Esophagus muscularis mucosa (tissue), 4 donors: ENCODE data around the gene FGD5. TPM values are rescaled to one million over a fixed set of nuclear protein-coding genes. Genes with fewer than 3 reads are reported as not detected.

Source experiments
- DNase-seq: peaks from one replicate; pipeline ENCODE4 v3.0.0-alpha.2; 2017; ENCODE audit errors: extremely low spot score
- H3K27ac ChIP-seq, 4 donors: fragments of 200-600 bp; sonication (generic); replicated peaks in 1 of 4; 1 replicate in 3 of 4; 2 replicates in 1 of 4; pipeline ENCODE4 v1.5.1; 2016 to 2019; ENCODE audit warnings: mild to moderate bottlenecking in 1 of 4
- H3K27me3 ChIP-seq, 4 donors: fragments of 200-600 bp; sonication (generic); one replicate each; pipeline versions ENCODE4 v1.5.1 to v1.6.0; 2016 to 2019
- H3K36me3 ChIP-seq, 4 donors: fragments of 200-600 bp; sonication (generic); one replicate each; pipeline ENCODE4 v1.5.1; 2016 to 2019
- H3K4me1 ChIP-seq, 4 donors: fragments of 200-600 bp; sonication (generic); one replicate each; pipeline ENCODE4 v1.5.1; 2016 to 2019
- H3K4me3 ChIP-seq, 4 donors: fragments of 200-600 bp; sonication (generic); 1 replicate in 2 of 4; 2 replicates in 2 of 4; pipeline ENCODE4 v1.5.1; 2016 to 2019; ENCODE audit warnings: mild to moderate bottlenecking in 4 of 4, moderate library complexity in 1 of 4
- H3K9me3 ChIP-seq, 4 donors: fragments of 200-600 bp; sonication (generic); 1 replicate in 3 of 4; 2 replicates in 1 of 4; pipeline ENCODE4 v1.5.1; 2016 to 2019
- EP300 ChIP-seq: sonication (generic); formaldehyde crosslinking; IDR thresholded peaks from one replicate; pipeline ENCODE4 v1.6.1; 2017; ENCODE audit warnings: antibody characterized with exemption
- POLR2A ChIP-seq: fragments of 450-650 bp; IDR thresholded peaks from one replicate; pipeline ENCODE4 v1.6.1; 2017; ENCODE audit warnings: antibody characterized with exemption, moderate library complexity, mild to moderate bottlenecking, low read depth
- POLR2AphosphoS5 ChIP-seq, 2 donors: sonication (generic); formaldehyde crosslinking; IDR thresholded peaks; one replicate each; pipeline ENCODE4 v1.6.1; 2017; ENCODE audit warnings: antibody characterized with exemption in 2 of 2
- WGBS: methylation state at CpG from one replicate; pipeline ENCODE4 v1.1.5; 2018; 5-methylcytosine and 5-hydroxymethylcytosine counted together
- intact Hi-C: fragments of 100-400 bp; cut with DNase I; formaldehyde crosslinking; loops from one replicate; pipeline ENCODE4 v1.15.1; 2023
- total RNA-seq, 4 donors: library from RNA; depleted of rRNA; stranded (reverse); fragments of >200 nt; gene quantifications; one replicate each; pipeline versions ENCODE4 v1.1.0 to v1.2.1, GENCODE V29; 2016
- TF ChIP-seq, protein P1 (sequence below), 3 experiments: fragments of 200-600 bp in 2 of 3; fragments of 450-650 bp in 1 of 3; sonication (generic) in 2 of 3; IDR thresholded peaks; one replicate each; pipeline ENCODE4 v1.5.1; 2017 to 2019; ENCODE audit warnings: antibody characterized with exemption in 3 of 3, mild to moderate bottlenecking in 2 of 3, moderate library complexity in 1 of 3

Gene FGD5
- total RNA-seq, 4 donors from 2014 or later, result 15.4 to 21.1 (median 16.1) TPM

DNA sequence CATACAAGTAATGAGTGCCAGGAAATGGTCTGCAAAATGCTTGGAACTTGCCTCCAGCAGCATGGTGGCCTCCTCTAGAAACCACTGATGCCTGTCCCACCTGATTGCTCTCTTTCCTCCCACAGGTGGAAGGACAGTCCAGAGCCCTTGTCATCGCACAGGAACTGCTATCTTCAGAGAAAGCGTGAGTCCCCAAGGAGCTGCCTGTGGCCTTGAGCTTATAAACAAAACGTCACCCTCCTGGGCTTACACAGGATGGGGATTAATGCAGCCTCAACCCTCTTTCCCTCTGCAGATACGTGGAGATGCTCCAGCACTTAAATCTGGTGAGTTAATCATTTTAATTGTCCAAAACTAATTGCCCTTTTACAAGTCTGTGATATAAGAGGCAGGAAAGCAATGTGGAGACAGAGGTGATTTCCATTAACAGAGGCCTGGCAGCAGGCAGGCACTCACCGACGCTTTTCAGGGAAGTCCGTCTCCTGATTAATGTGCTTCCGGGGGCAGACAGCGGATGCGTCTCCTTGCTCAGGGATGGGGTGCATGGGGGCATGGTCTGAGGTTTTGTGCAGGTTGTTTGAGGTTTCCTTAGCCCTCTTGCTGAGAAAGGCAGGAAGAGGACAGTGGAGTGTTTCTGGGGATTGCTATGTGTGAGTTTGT lies 61.8 kb downstream of the FGD5 start:
- Histone ChIP-seq H3K4me1 (peaks cover 20 to 35% (median 28%) of the 10 kb centered on the region in 4 donors), H3K27me3 (no peaks in the 10 kb centered on the region), H3K9me3 (no peaks in the 10 kb centered on the region), H3K36me3 (peaks cover 0 to 23% (median 7%) of the 10 kb centered on the region in 4 donors), H3K4me3 (no peak overlapping the region), H3K27ac (no peak overlapping the region)
- no peak for DNase-seq
- WGBS, result 64% methylated on average over 10 of the region's 10 CpGs
- TF ChIP-seq, protein P1, sequence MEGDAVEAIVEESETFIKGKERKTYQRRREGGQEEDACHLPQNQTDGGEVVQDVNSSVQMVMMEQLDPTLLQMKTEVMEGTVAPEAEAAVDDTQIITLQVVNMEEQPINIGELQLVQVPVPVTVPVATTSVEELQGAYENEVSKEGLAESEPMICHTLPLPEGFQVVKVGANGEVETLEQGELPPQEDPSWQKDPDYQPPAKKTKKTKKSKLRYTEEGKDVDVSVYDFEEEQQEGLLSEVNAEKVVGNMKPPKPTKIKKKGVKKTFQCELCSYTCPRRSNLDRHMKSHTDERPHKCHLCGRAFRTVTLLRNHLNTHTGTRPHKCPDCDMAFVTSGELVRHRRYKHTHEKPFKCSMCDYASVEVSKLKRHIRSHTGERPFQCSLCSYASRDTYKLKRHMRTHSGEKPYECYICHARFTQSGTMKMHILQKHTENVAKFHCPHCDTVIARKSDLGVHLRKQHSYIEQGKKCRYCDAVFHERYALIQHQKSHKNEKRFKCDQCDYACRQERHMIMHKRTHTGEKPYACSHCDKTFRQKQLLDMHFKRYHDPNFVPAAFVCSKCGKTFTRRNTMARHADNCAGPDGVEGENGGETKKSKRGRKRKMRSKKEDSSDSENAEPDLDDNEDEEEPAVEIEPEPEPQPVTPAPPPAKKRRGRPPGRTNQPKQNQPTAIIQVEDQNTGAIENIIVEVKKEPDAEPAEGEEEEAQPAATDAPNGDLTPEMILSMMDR (IDR thresholded peaks at IDR 0.05), result no peak
- TF ChIP-seq POLR2AphosphoS5 (IDR thresholded peaks at IDR 0.05) (no peak), POLR2A (no peak), EP300 (no peak)
- intact Hi-C loops, result no loop called here

GRCh38 chr3:14883226-14883625 lies 64.5 kb downstream of the FGD5 start:
- no peaks in the 10 kb centered on the region for H3K27me3 ChIP-seq
- no peaks in the 10 kb centered on the region for H3K9me3 ChIP-seq
- H3K27ac ChIP-seq, result no peak overlapping the region
- DNase-seq, result no peak
- peaks cover 0 to 23% (median 9%) of the 10 kb centered on the region in 4 donors for H3K36me3 ChIP-seq
- WGBS, result 91% methylated on average over 5 of the region's 5 CpGs
- intact Hi-C loops, result no loop called here
- H3K4me3 ChIP-seq, result no peak overlapping the region
- TF ChIP-seq, protein P1 (IDR thresholded peaks at IDR 0.05), result no peak
- TF ChIP-seq POLR2AphosphoS5 (IDR thresholded peaks at IDR 0.05) (no peak), EP300 (no peak), POLR2A (no peak)
- peaks cover 7 to 16% (median 12%) of the 10 kb centered on the region in 4 donors for H3K4me1 ChIP-seq

DNA sequence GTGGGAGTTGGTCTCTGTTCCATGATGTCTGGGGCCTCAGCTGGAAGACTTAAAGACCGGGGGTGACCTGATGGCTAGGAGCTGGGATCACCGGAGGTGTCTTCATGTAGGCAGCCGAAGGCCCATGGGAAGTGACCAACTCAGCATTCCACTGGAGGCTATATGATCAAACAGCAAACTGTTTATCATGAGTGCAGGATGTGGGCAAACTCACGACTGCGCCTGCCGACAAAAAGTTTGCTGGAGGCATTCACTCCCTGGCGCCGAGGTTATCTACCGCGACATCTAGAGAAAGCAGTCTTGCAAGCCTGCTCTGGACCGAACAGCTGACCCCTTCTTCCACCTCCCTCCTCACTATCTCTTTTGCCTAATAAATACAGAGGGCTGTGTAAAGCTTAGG lies 65.9 kb downstream of the FGD5 start:
- H3K27me3 ChIP-seq, result no peaks in the 10 kb centered on the region
- peaks cover 0 to 23% (median 9%) of the 10 kb centered on the region in 4 donors for H3K36me3 ChIP-seq
- no peaks in the 10 kb centered on the region for H3K9me3 ChIP-seq
- H3K4me3 ChIP-seq, result no peak overlapping the region
- TF ChIP-seq, protein P1 (IDR thresholded peaks at IDR 0.05), result no peak
- TF ChIP-seq POLR2AphosphoS5 (IDR thresholded peaks at IDR 0.05), result no peak
- H3K27ac ChIP-seq, result no peak overlapping the region
- H3K4me1 ChIP-seq, result peaks cover 0 to 6% (median 2%) of the 10 kb centered on the region in 4 donors
- whole genome bisulfite sequencing, result 84% methylated on average over 11 of the region's 11 CpGs
- no peak for DNase-seq
- intact Hi-C loops, result no loop called here

- no peak for DNase-seq
- intact Hi-C loops, result no loop called here
- Histone ChIP-seq H3K27ac (no peak overlapping the region), H3K9me3 (no peaks in the 10 kb centered on the region), H3K4me3 (no peak overlapping the region), H3K4me1 (peaks cover 0 to 6% (median 3%) of the 10 kb centered on the region in 4 donors), H3K27me3 (no peaks in the 10 kb centered on the region), H3K36me3 (peaks cover 0 to 23% (median 9%) of the 10 kb centered on the region in 4 donors)
- TF ChIP-seq EP300, result no peak
- TF ChIP-seq POLR2A, result no peak
- TF ChIP-seq, protein P1 (IDR thresholded peaks at IDR 0.05), result no peak
- WGBS, result 88% methylated on average over 13 of the region's 13 CpGs
Measured at GRCh38 chr3:14885307-14885706, 66.5 kb downstream of the FGD5 start.

DNA sequence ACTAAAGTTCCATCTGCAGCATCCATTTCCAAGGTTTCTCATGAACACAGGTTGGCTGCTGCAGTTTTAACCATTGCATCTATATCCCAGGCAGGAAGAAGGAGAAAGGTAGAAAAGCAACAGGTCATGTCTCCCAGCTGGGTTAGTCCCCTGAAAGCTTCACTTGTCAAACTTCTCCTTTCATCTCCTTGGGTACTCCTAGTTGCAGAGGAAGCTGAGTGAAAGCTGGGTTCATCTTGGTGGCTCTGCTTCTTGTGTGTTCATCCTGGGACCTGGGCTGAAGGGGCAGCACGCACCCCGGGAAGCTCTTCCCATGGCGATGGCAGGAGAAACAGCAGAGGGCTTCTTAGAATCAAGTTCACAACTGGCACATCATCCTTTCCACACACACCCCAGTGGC lies 67.3 kb downstream of the FGD5 start:
- H3K27me3 ChIP-seq, result no peaks in the 10 kb centered on the region
- H3K36me3 ChIP-seq, result peaks cover 0 to 17% (median 5%) of the 10 kb centered on the region in 4 donors
- TF ChIP-seq POLR2AphosphoS5 (IDR thresholded peaks at IDR 0.05) (no peak), EP300 (no peak), POLR2A (no peak)
- TF ChIP-seq, protein P1 (IDR thresholded peaks at IDR 0.05), result no peak
- H3K4me3 ChIP-seq, result no peak overlapping the region
- H3K9me3 ChIP-seq, result no peaks in the 10 kb centered on the region
- no peak for DNase-seq
- WGBS, result 100% methylated on average over 1 of the region's 3 CpGs
- intact Hi-C loops, result no loop called here
- H3K4me1 ChIP-seq, result peaks cover 0 to 10% (median 6%) of the 10 kb centered on the region in 4 donors
- no peak overlapping the region for H3K27ac ChIP-seq
